ENCODE measurements around the gene YEATS2.

Gene YEATS2

DNA sequence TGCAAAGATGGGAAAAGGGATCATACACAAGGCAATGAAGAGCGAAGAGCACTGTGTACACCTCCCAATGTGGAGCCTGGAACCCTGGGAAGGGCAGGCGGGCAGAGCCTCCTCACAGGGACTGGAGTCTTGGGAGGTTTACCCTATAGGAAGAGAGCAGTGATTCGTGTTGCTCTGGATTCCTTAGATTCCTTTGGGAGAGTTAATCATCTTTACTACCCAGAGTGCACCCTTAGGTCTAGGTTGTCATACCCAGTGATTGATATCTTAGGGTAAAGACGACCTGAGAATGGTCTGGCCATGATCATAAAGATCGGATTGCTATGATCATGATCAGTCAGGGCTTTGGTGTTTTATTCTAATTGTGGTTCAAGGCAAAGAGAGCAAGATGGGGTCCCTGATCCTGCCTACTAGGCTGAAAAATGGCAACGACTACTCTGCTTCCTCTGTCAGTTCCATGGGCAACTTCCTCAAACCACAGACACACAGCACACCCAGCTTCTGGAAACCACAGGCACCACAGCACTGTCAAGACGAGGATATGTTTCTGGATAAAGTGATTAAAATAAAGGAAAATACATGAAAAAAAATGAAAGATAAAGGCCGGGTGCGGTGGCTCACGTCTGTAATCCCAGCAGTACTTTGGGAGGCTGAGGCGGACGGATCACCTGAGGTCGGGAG is 148.2 kb downstream of the YEATS2 start:
- no peak for DNase-seq

DNA sequence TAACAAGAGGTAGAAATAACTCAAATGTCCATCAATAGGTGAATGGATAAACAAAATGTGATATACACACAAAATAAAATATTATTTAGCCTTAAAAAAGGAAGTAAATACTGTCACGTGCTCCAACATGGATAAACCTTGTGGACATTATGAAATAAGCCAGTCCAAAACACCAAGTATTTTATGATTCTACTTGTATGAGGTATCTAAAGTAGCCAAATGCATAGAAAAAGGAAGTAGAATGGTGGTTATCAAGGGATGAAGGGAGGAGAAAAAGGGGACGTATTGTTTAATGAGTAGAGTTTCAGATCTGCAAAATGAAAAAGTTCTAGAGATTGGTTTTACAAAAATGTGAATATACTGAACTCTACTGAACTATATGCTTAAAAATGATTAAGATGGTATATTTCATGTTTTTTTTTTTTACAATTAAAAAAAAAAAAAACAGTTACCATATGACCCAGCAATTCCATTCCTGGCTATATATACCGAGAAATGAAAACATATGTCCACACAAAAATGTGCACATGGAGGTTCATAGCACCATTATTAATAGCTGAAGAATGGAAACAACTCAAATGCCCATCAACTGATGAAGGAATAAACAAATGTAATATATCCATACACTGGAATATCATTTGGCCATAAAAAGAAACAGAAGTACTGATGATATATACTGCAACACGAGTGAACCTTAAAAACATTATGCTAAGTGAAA is 156.9 kb downstream of the YEATS2 start:
- DNase-seq = no peak

DNA sequence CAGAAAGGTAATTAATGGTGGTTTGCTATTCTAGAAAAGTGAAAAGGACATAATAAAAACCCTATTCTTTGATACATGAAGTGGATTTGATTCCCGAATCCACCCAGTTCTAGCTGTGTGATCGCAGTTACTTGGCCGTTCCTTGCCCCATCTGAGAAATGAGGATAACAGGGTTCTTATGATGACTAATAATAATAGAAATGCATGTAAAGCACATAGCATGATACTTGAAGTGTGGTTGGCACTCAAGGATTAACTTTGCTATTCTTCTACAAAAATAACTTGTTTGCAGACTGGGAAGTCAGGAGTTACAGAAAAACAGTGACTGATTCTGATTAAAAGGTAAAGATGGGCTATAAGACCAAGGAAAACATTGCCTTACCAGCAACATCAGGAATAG is 160.3 kb downstream of the YEATS2 start:
- no peak for DNase-seq
